OCI-LY7 (cell line): Measurements from ENCODE around the gene ARHGAP23. TPM values are rescaled to one million over a fixed set of nuclear protein-coding genes. Genes with fewer than 3 reads are reported as not detected.

Experiments used
- BruUV-seq: library from RNA; stranded (reverse); fragments of 400-500 nt; replicated peaks from 2 replicates; lab custom pipeline; 2021; lab: Mats Ljungman, UMichigan
- CTCF ChIA-PET: fragments of 300-600 bp; sonication (Branson Sonifier 250); formaldehyde crosslinking; loops from one replicate; lab custom pipeline; 2022; ENCODE audit warnings: antibody characterized with exemption; ENCODE audit not compliant: unreplicated experiment; lab: Charles Lee
- POLR2A ChIA-PET: fragments of 300-600 bp; sonication (Branson Sonifier 250); formaldehyde crosslinking; loops from one replicate; lab custom pipeline; 2022; ENCODE audit warnings: antibody characterized with exemption; lab: Charles Lee
- DNase-seq: peaks from one replicate; pipeline ENCODE4 v3.0.0-alpha.2; 2015; ENCODE audit warnings: low spot score
- H2AFZ ChIP-seq: fragments of 200-600 bp; sonication (generic), shearing (Covaris generic); 2 replicates; pipeline ENCODE4 v1.6.1; 2014; ENCODE audit warnings: mild to moderate bottlenecking, antibody characterized with exemption, low read length, moderate library complexity
- H3K27ac ChIP-seq: fragments of 200-600 bp; sonication (generic); 2 replicates; pipeline ENCODE4 v1.5.1; 2014; ENCODE audit warnings: mixed run types, low read depth, mild to moderate bottlenecking, moderate library complexity, low read length, inconsistent platforms; ENCODE audit not compliant: poor library complexity, severe bottlenecking
- H3K36me3 ChIP-seq: fragments of 200-600 bp; sonication (generic); 2 replicates; pipeline ENCODE4 v1.6.1; 2014; ENCODE audit warnings: mild to moderate bottlenecking, antibody characterized with exemption, low read length, moderate library complexity, mixed read lengths; ENCODE audit not compliant: insufficient read depth
- H3K4me1 ChIP-seq: fragments of 200-600 bp; sonication (generic); 2 replicates; pipeline ENCODE4 v1.5.1; 2014; ENCODE audit warnings: mild to moderate bottlenecking, low read length; ENCODE audit not compliant: insufficient read depth, poor library complexity, severe bottlenecking
- H3K4me2 ChIP-seq: fragments of 200-600 bp; sonication (generic); 2 replicates; pipeline ENCODE4 v1.6.1; 2014; ENCODE audit warnings: mild to moderate bottlenecking, low read length
- H3K4me3 ChIP-seq: fragments of 200-600 bp; sonication (generic); 2 replicates; pipeline ENCODE4 v1.5.1; 2014; ENCODE audit warnings: mild to moderate bottlenecking, low read depth, low read length; ENCODE audit not compliant: poor library complexity, severe bottlenecking
- H3K79me2 ChIP-seq: fragments of 200-600 bp; sonication (generic); 2 replicates; pipeline ENCODE4 v1.6.1; 2016; ENCODE audit warnings: low read depth, mild to moderate bottlenecking, low read length, moderate library complexity, mixed read lengths; ENCODE audit not compliant: insufficient read depth
- H3K9me2 ChIP-seq: fragments of 200-600 bp; sonication (generic); 2 replicates; pipeline ENCODE4 v1.6.1; 2016; ENCODE audit warnings: mild to moderate bottlenecking, low read length, mixed read lengths; ENCODE audit not compliant: insufficient read depth
- H3K9me3 ChIP-seq: fragments of 200-600 bp; sonication (generic); 2 replicates; pipeline ENCODE4 v1.6.1; 2014; ENCODE audit warnings: mild to moderate bottlenecking, mixed run types, low read length, mixed read lengths
- H4K20me1 ChIP-seq: fragments of 200-600 bp; sonication (generic); 2 replicates; pipeline ENCODE4 v1.6.1; 2014; ENCODE audit warnings: mild to moderate bottlenecking, antibody characterized with exemption, low read length, moderate library complexity, mixed read lengths; ENCODE audit not compliant: insufficient read depth
- CTCF ChIP-seq: fragments of 200-600 bp; sonication (generic); conservative IDR thresholded peaks from 2 replicates; pipeline ENCODE4 v1.5.1; 2014; ENCODE audit warnings: mild to moderate bottlenecking, antibody characterized with exemption, low read length, moderate library complexity, mixed read lengths
- EZH2phosphoT487 ChIP-seq: fragments of 200-600 bp; sonication (generic); IDR thresholded peaks from 2 replicates; pipeline ENCODE4 v1.6.1; 2018; ENCODE audit warnings: low read depth, borderline replicate concordance, mild to moderate bottlenecking, mixed run types, antibody characterized with exemption, low read length, moderate library complexity, mixed read lengths
- intact Hi-C: fragments of 100-400 bp; cut with micrococcal nuclease; formaldehyde crosslinking; loops from one replicate; pipeline ENCODE4 v1.10.0; 2022; ENCODE audit not compliant: unreplicated experiment
- total RNA-seq, 2 experiments: library from RNA; depleted of rRNA in 1 of 2; stranded (reverse); fragments of >200 nt in 1 of 2; shearing (Covaris generic) in 1 of 2; gene quantifications; 2 replicates each; pipeline ENCODE4 v1.2.3, GENCODE V29; 2014 to 2022

Gene ARHGAP23
- total RNA-seq, 2 experiments from 2014 or later, result 16.3 to 18.6 TPM

GRCh38 chr17:38540514-38541045 is 112.3 kb downstream of the ARHGAP23 start:
- no peak overlapping the region for H3K27ac ChIP-seq
- no TSS peak for BruUV-seq
- no peaks in the 10 kb centered on the region for H3K79me2 ChIP-seq
- DNase-seq, result no peak
- no peak overlapping the region for H2AFZ ChIP-seq
- ChIA-PET POLR2A (no interaction called here), CTCF (no interaction called here)
- TF ChIP-seq CTCF (no peak), EZH2phosphoT487 (no peak)
- intact Hi-C loops, result no loop called here
- H4K20me1 ChIP-seq, result no peaks in the 10 kb centered on the region
- no peaks in the 10 kb centered on the region for H3K9me3 ChIP-seq
- no peaks in the 10 kb centered on the region for H3K4me1 ChIP-seq
- H3K9me2 ChIP-seq, result no peaks in the 10 kb centered on the region
- H3K4me3 ChIP-seq, result no peak overlapping the region
- no peaks in the 10 kb centered on the region for H3K36me3 ChIP-seq
- no peak overlapping the region for H3K4me2 ChIP-seq

GRCh38 chr17:38541281-38541680 is 113.0 kb downstream of the ARHGAP23 start:
- H3K4me1 ChIP-seq, result no peaks in the 10 kb centered on the region
- no peak overlapping the region for H3K4me2 ChIP-seq
- H3K27ac ChIP-seq, result no peak overlapping the region
- no peaks in the 10 kb centered on the region for H3K36me3 ChIP-seq
- no peak for DNase-seq
- CTCF ChIA-PET, result no interaction called here
- no peak overlapping the region for H2AFZ ChIP-seq
- POLR2A ChIA-PET, result no interaction called here
- H3K4me3 ChIP-seq, result no peak overlapping the region
- H3K9me2 ChIP-seq, result no peaks in the 10 kb centered on the region
- no peaks in the 10 kb centered on the region for H4K20me1 ChIP-seq
- BruUV-seq, result no TSS peak
- H3K79me2 ChIP-seq, result no peaks in the 10 kb centered on the region
- no peaks in the 10 kb centered on the region for H3K9me3 ChIP-seq
- intact Hi-C loops, result no loop called here
- no peak for TF ChIP-seq EZH2phosphoT487
- TF ChIP-seq CTCF, result no peak

GRCh38 chr17:38542286-38542685 is 114.0 kb downstream of the ARHGAP23 start:
- intact Hi-C loops, result no loop called here
- POLR2A ChIA-PET, result no interaction called here
- H2AFZ ChIP-seq, result no peak overlapping the region
- no peaks in the 10 kb centered on the region for H3K9me2 ChIP-seq
- no peaks in the 10 kb centered on the region for H3K36me3 ChIP-seq
- H3K79me2 ChIP-seq, result no peaks in the 10 kb centered on the region
- CTCF ChIA-PET, result interaction anchor here (0.7 kb wide), 1 partner anchor 34 kb away, joined by 3 read pairs; no protein-coding TSS in a partner anchor
- H3K27ac ChIP-seq, result no peak overlapping the region
- H3K9me3 ChIP-seq, result no peaks in the 10 kb centered on the region
- H4K20me1 ChIP-seq, result no peaks in the 10 kb centered on the region
- BruUV-seq, result no TSS peak
- H3K4me1 ChIP-seq, result no peaks in the 10 kb centered on the region
- H3K4me2 ChIP-seq, result no peak overlapping the region
- H3K4me3 ChIP-seq, result no peak overlapping the region
- TF ChIP-seq CTCF, result no peak
- TF ChIP-seq EZH2phosphoT487, result no peak
- no peak for DNase-seq
